HG03103 (cell line): ENCODE data around the gene PRR20G.
"Not testable (repeated sequence)": the region's sequence is repeated elsewhere in the genome, so short reads cannot be mapped to it uniquely, and the experiment has no call there.

Experiments used
- ATAC-seq: cut with Tn5 transposase; IDR thresholded peaks from one replicate; pipeline ENCODE4 v1.9.1; 2021; ENCODE audit warnings: low read depth; ENCODE audit not compliant: unreplicated experiment

PRR20G gene

GRCh38 chr3:127287840-127288239, at the start of gene PRR20G:
Gene PRR20G (minus strand): TSS chr3:127288046. CDS start chr3:127287365, 681 bp downstream.
- ATAC-seq, result no peak

GRCh38 chr3:127337001-127337400, 49.2 kb upstream of the PRR20G start:
- no peak for ATAC-seq

- no peak for ATAC-seq
These were observed 48.3 kb upstream of the PRR20G start for GRCh38 chr3:127336101-127336500.

GRCh38 chr3:127330385-127330784, 42.5 kb upstream of the PRR20G start:
- ATAC-seq, result no peak

GRCh38 chr3:127329631-127330285, 41.9 kb upstream of the PRR20G start:
- ATAC-seq, result no peak

GRCh38 chr3:127328421-127328820, 40.6 kb upstream of the PRR20G start:
- ATAC-seq, result no peak

GRCh38 chr3:127326341-127326740, 38.5 kb upstream of the PRR20G start:
- ATAC-seq, result no peak

- no peak for ATAC-seq
These were observed 37.7 kb upstream of the PRR20G start for GRCh38 chr3:127325629-127325961.

GRCh38 chr3:127324913-127325628, 37.2 kb upstream of the PRR20G start:
- no peak for ATAC-seq

- ATAC-seq, result no peak
These were observed 36.2 kb upstream of the PRR20G start for GRCh38 chr3:127324076-127324475.

GRCh38 chr3:127323581-127323980, 35.7 kb upstream of the PRR20G start:
- no peak for ATAC-seq

- ATAC-seq, result no peak
These were observed 33.5 kb upstream of the PRR20G start for GRCh38 chr3:127321371-127321770.

- ATAC-seq, result no peak
These were observed 32.8 kb upstream of the PRR20G start for GRCh38 chr3:127320529-127321121.

- no peak for ATAC-seq
These were observed 28.8 kb upstream of the PRR20G start for GRCh38 chr3:127316685-127317084.

- ATAC-seq, result no peak
These were observed 25.0 kb upstream of the PRR20G start for GRCh38 chr3:127312818-127313217.

- ATAC-seq, result not testable (repeated sequence)
These were observed 21.0 kb upstream of the PRR20G start for GRCh38 chr3:127308821-127309220.

- no peak for ATAC-seq
These were observed 20.1 kb upstream of the PRR20G start for GRCh38 chr3:127307916-127308315.

- no peak for ATAC-seq
These were observed 19.4 kb upstream of the PRR20G start for GRCh38 chr3:127307112-127307835.

GRCh38 chr3:127306361-127307111, 18.7 kb upstream of the PRR20G start:
- no peak for ATAC-seq

GRCh38 chr3:127305499-127306060, 17.7 kb upstream of the PRR20G start:
- ATAC-seq, result no peak
